BLaER1 (cell line): ENCODE data around the gene PIGN.

Experiments used
- H3K27ac ChIP-seq: shearing (Covaris generic); formaldehyde crosslinking; 2 replicates; pipeline ENCODE4 v1.8.1; 2022
- H3K27me3 ChIP-seq: shearing (Covaris generic); formaldehyde crosslinking; 2 replicates; pipeline ENCODE4 v1.8.1; 2022
- H3K36me3 ChIP-seq: shearing (Covaris generic); formaldehyde crosslinking; 2 replicates; pipeline ENCODE4 v1.8.1; 2022
- H3K4me1 ChIP-seq: shearing (Covaris generic); formaldehyde crosslinking; 2 replicates; pipeline ENCODE4 v1.8.1; 2022
- H3K4me2 ChIP-seq: shearing (Covaris generic); formaldehyde crosslinking; 2 replicates; pipeline ENCODE4 v1.8.1; 2022
- H3K4me3 ChIP-seq: shearing (Covaris generic); formaldehyde crosslinking; 2 replicates; pipeline ENCODE4 v1.8.1; 2022
- H3K9ac ChIP-seq: shearing (Covaris generic); formaldehyde crosslinking; 2 replicates; pipeline ENCODE4 v1.8.1; 2022
- H3K9me3 ChIP-seq: shearing (Covaris generic); formaldehyde crosslinking; 2 replicates; pipeline ENCODE4 v1.8.1; 2022
- H4K20me1 ChIP-seq: shearing (Covaris generic); formaldehyde crosslinking; 2 replicates; pipeline ENCODE4 v1.8.1; 2022
- Cebpa-rat ChIP-seq: shearing (Covaris generic); IDR thresholded peaks from 2 replicates; pipeline ENCODE4 v1.8.1; 2022

Gene PIGN

GRCh38 chr18:62125702-62126101 is 61.2 kb downstream of the PIGN start:
- Histone ChIP-seq H3K9me3 (no peaks in the 10 kb centered on the region), H3K9ac (no peak overlapping the region), H3K27me3 (no peaks in the 10 kb centered on the region), H3K27ac (no peak overlapping the region), H3K36me3 (0 out of 2 replicates have a peak, but pooled peaks cover 4% of the 10 kb centered on the region), H3K4me3 (no peak overlapping the region), H4K20me1 (no peaks in the 10 kb centered on the region), H3K4me2 (no peak overlapping the region), H3K4me1 (no peaks in the 10 kb centered on the region)
- TF ChIP-seq Cebpa-rat = no peak

DNA sequence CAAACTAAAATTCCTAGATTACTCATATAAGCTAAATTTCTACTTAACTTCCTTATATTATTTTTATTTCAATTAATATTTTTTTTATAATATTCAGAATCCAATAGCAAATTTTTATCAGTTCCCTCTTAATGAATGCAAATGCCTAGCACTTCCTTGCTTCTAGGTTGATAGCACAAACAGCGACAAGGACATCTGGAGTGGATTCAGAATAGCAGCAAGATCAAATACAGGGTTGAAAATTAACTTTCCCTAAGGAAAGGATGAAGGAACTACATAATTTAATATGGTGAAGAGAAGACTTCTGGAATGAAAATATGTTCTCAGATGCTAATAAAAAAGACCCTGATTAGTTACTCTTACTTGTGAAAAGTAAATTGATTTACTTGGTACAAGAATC is 64.5 kb downstream of the PIGN start:
- H3K4me2 ChIP-seq = no peak overlapping the region

GRCh38 chr18:62119884-62120283 is 67.0 kb downstream of the PIGN start:
- no peak overlapping the region for H3K4me2 ChIP-seq
- no peak for TF ChIP-seq Cebpa-rat
- no peaks in the 10 kb centered on the region for H3K27me3 ChIP-seq
- no peaks in the 10 kb centered on the region for H3K36me3 ChIP-seq
- no peaks in the 10 kb centered on the region for H3K9me3 ChIP-seq
- H3K27ac ChIP-seq = no peak overlapping the region
- no peak overlapping the region for H3K9ac ChIP-seq
- no peaks in the 10 kb centered on the region for H3K4me1 ChIP-seq
- H3K4me3 ChIP-seq = no peak overlapping the region
- H4K20me1 ChIP-seq = no peaks in the 10 kb centered on the region

More for the DNA sequence above, 64.5 kb downstream of the PIGN start:
- TF ChIP-seq Cebpa-rat = no peak
- Histone ChIP-seq H3K27ac (no peak overlapping the region), H4K20me1 (no peaks in the 10 kb centered on the region), H3K9ac (no peak overlapping the region), H3K4me3 (no peak overlapping the region), H3K4me1 (no peaks in the 10 kb centered on the region), H3K27me3 (no peaks in the 10 kb centered on the region), H3K36me3 (no peaks in the 10 kb centered on the region), H3K9me3 (no peaks in the 10 kb centered on the region)

DNA sequence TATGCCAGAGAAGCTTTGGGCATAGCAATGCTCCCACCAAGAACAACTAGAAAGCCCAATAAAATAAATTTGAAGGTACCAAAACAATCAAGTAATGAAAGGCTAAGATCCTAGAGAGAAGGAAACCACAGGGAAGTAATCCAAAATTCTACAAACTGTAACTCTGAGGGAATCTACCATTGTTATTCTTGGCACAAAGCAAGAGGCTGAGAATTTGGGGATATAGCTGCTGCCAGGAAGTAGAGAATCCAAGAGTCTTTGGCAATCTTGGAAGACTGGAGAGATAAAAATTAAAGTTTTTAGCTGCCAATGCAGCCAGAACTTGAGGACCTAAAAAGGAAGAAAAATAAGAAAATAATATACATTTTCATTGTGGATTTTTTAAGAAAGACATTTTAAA is 68.5 kb downstream of the PIGN start:
- no peaks in the 10 kb centered on the region for H3K36me3 ChIP-seq
- no peaks in the 10 kb centered on the region for H3K27me3 ChIP-seq
- no peak overlapping the region for H3K4me3 ChIP-seq
- H3K9me3 ChIP-seq = no peaks in the 10 kb centered on the region
- TF ChIP-seq Cebpa-rat = no peak
- H3K27ac ChIP-seq = no peak overlapping the region
- no peak overlapping the region for H3K4me2 ChIP-seq
- no peaks in the 10 kb centered on the region for H3K4me1 ChIP-seq
- no peaks in the 10 kb centered on the region for H4K20me1 ChIP-seq
- H3K9ac ChIP-seq = no peak overlapping the region

- Histone ChIP-seq H3K9me3 (no peaks in the 10 kb centered on the region), H3K27ac (no peak overlapping the region), H4K20me1 (no peaks in the 10 kb centered on the region), H3K9ac (no peak overlapping the region), H3K4me1 (no peaks in the 10 kb centered on the region), H3K36me3 (peaks cover 6% of the 10 kb centered on the region; the same call in 1 of the 2 replicates), H3K27me3 (no peaks in the 10 kb centered on the region), H3K4me3 (no peak overlapping the region), H3K4me2 (no peak overlapping the region)
- no peak for TF ChIP-seq Cebpa-rat
Measured at GRCh38 chr18:62109676-62110075, 77.2 kb downstream of the PIGN start.

DNA sequence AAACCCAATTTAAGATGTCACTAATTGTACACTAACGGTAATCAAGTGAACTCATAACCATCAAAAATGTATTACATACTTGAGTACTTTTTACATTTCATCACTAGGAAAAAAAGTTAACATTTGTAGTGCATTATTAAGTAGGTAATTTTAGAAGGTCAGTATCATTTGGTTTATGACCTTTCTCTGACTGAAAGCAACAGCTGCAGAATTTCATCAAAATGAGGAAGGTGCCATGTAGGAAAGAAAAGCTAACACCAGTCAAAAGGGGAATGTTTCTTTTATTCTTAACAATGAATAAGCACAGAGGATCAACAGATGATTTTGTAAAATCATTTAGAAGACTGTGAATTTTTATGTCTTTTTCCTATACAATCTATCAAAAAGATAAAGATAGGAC is 79.0 kb downstream of the PIGN start:
- no peak overlapping the region for H3K4me2 ChIP-seq
- H4K20me1 ChIP-seq = no peaks in the 10 kb centered on the region
- TF ChIP-seq Cebpa-rat = no peak
- H3K27me3 ChIP-seq = no peaks in the 10 kb centered on the region
- H3K4me1 ChIP-seq = no peaks in the 10 kb centered on the region
- no peak overlapping the region for H3K4me3 ChIP-seq
- no peak overlapping the region for H3K27ac ChIP-seq
- no peak overlapping the region for H3K9ac ChIP-seq
- peaks cover 6% of the 10 kb centered on the region; the same call in 1 of the 2 replicates for H3K36me3 ChIP-seq
- H3K9me3 ChIP-seq = no peaks in the 10 kb centered on the region

DNA sequence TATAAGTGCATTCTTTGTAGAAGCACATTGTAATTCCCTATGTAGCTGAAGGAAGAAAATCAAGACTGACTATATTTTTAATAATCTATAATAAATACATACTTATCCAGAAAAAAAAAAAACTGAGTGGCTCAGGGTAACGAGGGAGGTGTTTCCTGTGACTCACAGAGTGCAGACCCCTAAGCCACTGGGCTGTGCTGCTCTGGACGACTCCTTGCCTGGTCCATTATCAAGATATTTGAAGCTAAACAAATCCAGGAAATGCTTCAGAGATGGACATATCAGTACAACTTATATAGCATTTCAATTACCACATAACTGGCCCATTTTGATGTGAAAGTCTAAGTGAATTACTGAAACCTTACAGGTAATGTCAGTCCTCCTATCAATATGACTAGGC is 80.6 kb downstream of the PIGN start:
- no peak overlapping the region for H3K4me3 ChIP-seq
- no peak overlapping the region for H3K4me2 ChIP-seq
- no peaks in the 10 kb centered on the region for H3K4me1 ChIP-seq
- no peaks in the 10 kb centered on the region for H4K20me1 ChIP-seq
- H3K27me3 ChIP-seq = no peaks in the 10 kb centered on the region
- H3K27ac ChIP-seq = no peak overlapping the region
- TF ChIP-seq Cebpa-rat = no peak
- H3K9me3 ChIP-seq = no peaks in the 10 kb centered on the region
- peaks cover 10% of the 10 kb centered on the region; the same call in 1 of the 2 replicates for H3K36me3 ChIP-seq
- H3K9ac ChIP-seq = no peak overlapping the region

- Histone ChIP-seq H3K27ac (no peak overlapping the region), H3K4me3 (no peak overlapping the region), H3K4me1 (no peaks in the 10 kb centered on the region), H3K9me3 (no peaks in the 10 kb centered on the region), H4K20me1 (no peaks in the 10 kb centered on the region), H3K36me3 (peaks cover 10% of the 10 kb centered on the region; the same call in 1 of the 2 replicates), H3K9ac (no peak overlapping the region), H3K27me3 (no peaks in the 10 kb centered on the region), H3K4me2 (no peak overlapping the region)
- TF ChIP-seq Cebpa-rat = no peak
Measured at GRCh38 chr18:62105376-62105775, 81.5 kb downstream of the PIGN start.

GRCh38 chr18:62102221-62102620 is 84.6 kb downstream of the PIGN start:
- Histone ChIP-seq H3K27me3 (no peaks in the 10 kb centered on the region), H3K4me3 (no peak overlapping the region), H4K20me1 (no peaks in the 10 kb centered on the region)

DNA sequence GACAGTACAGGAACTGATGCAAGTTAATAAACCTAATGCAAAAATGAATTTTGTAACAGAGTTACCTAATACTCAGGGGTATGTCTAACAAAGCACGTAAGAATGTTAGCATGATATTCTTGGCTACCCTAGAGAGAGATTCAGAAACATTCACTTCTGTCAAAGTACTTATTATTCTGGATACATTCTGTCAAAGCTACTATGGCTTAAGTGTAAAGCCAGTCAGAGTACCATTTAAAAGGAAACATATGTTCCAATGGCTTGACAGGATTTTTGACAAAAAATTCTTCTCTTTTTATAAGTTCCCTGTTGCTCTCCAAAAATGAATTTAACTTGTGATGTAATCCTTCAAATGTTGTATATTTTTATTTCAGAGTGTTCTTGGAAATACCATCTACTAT is 85.5 kb downstream of the PIGN start:
- Histone ChIP-seq H3K27me3 (no peaks in the 10 kb centered on the region), H3K4me3 (no peak overlapping the region), H3K4me1 (no peaks in the 10 kb centered on the region), H3K4me2 (no peak overlapping the region), H3K27ac (no peak overlapping the region), H3K36me3 (peaks cover 27% of the 10 kb centered on the region), H4K20me1 (no peaks in the 10 kb centered on the region), H3K9me3 (peaks cover 12% of the 10 kb centered on the region), H3K9ac (no peak overlapping the region)
- TF ChIP-seq Cebpa-rat = no peak

More at GRCh38 chr18:62102221-62102620, 84.6 kb downstream of the PIGN start:
- Histone ChIP-seq H3K27ac (no peak overlapping the region), H3K9me3 (peaks cover 12% of the 10 kb centered on the region), H3K36me3 (peaks cover 32% of the 10 kb centered on the region), H3K4me1 (no peaks in the 10 kb centered on the region), H3K4me2 (no peak overlapping the region), H3K9ac (no peak overlapping the region)
- no peak for TF ChIP-seq Cebpa-rat

- Histone ChIP-seq H3K27ac (no peak overlapping the region), H3K9ac (no peak overlapping the region), H3K36me3 (peaks cover 26% of the 10 kb centered on the region), H3K4me3 (no peak overlapping the region), H3K27me3 (no peaks in the 10 kb centered on the region), H4K20me1 (no peaks in the 10 kb centered on the region), H3K4me1 (no peaks in the 10 kb centered on the region), H3K9me3 (peaks cover 12% of the 10 kb centered on the region), H3K4me2 (no peak overlapping the region)
- no peak for TF ChIP-seq Cebpa-rat
Measured at GRCh38 chr18:62098960-62099359, 87.9 kb downstream of the PIGN start.
